Measurements from ENCODE around the gene CHCHD4. TPM values are rescaled to one million over a fixed set of nuclear protein-coding genes. Genes with fewer than 3 reads are reported as not detected.

Gene CHCHD4
- total RNA-seq, 4 donors from 2014 or later, result 14.5 to 32.9 (median 25.7) TPM

DNA sequence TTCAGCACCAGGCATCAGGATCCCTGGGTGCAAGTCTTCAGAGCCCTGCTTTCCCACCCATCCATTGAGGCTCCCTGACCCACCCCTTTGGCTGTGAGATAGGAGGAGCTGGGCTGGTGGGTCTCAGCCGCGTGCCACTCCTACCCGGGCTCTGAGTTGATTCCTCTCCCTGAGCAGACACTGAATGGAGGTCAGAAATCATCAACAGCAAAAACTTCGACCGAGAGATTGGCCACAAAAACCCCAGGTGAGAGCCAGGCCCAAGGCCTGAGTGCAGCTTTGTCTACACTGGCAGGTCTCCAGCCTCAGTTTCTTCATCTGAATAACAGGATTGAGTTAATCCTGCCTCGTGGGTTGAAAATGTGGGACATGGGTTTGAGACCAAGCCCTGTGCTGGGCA, 8.0 kb upstream of the CHCHD4 start:
- Histone ChIP-seq H3K4me1 (peaks cover 0 to 22% (median 6%) of the 10 kb centered on the region in 3 donors), H3K27me3 (no peaks in the 10 kb centered on the region), H3K36me3 (peaks cover 0 to 98% of the 10 kb centered on the region in 2 donors), H3K9me3 (no peaks in the 10 kb centered on the region), H3K27ac (peak overlapping the region in 1 of 4 donors; percentile 11), H3K4me3 (no peak overlapping the region)
- WGBS, 2 donors (ENCODE audit: low coverage in 1 of 2), result 95 to 100% methylated on average over 2 to 3 of the region's 6 CpGs
- TF ChIP-seq, protein P1, sequence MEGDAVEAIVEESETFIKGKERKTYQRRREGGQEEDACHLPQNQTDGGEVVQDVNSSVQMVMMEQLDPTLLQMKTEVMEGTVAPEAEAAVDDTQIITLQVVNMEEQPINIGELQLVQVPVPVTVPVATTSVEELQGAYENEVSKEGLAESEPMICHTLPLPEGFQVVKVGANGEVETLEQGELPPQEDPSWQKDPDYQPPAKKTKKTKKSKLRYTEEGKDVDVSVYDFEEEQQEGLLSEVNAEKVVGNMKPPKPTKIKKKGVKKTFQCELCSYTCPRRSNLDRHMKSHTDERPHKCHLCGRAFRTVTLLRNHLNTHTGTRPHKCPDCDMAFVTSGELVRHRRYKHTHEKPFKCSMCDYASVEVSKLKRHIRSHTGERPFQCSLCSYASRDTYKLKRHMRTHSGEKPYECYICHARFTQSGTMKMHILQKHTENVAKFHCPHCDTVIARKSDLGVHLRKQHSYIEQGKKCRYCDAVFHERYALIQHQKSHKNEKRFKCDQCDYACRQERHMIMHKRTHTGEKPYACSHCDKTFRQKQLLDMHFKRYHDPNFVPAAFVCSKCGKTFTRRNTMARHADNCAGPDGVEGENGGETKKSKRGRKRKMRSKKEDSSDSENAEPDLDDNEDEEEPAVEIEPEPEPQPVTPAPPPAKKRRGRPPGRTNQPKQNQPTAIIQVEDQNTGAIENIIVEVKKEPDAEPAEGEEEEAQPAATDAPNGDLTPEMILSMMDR (IDR thresholded peaks at IDR 0.05), result no peak
- no peak for TF ChIP-seq EP300 (IDR thresholded peaks at IDR 0.05)
- TF ChIP-seq POLR2A (IDR thresholded peaks at IDR 0.05), result no peak
- no peak for TF ChIP-seq POLR2AphosphoS5 (IDR thresholded peaks at IDR 0.05)
- no peak for ATAC-seq

DNA sequence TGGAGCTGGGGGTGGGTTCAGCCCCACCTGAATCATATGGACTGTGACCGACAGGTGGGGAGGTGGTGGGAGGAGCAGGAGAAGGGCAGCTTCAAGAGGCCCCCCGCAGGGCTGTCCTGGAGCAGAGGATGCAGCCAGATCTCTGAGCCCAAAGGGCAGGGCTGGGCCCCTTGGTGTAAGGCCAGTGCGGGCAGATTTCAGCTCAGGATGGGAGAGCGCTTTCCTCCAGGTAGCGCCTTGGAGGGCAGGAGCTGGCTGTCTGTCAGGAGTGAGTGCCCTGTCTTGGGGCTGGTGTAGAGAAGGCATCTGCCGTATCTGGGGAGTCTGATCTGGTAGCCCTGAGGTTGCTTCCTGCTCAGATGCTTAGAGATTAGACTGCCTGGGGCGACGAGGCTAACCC, 7.5 kb upstream of the CHCHD4 start:
- TF ChIP-seq, protein P1 (IDR thresholded peaks at IDR 0.05), result no peak
- TF ChIP-seq POLR2AphosphoS5 (IDR thresholded peaks at IDR 0.05) (no peak), POLR2A (IDR thresholded peaks at IDR 0.05) (no peak), EP300 (IDR thresholded peaks at IDR 0.05) (no peak)
- 80 to 100% methylated on average over 1 of the region's 8 CpGs for whole genome bisulfite sequencing, 2 donors (ENCODE audit: low coverage in 1 of 2)
- H3K4me3 ChIP-seq, result no peak overlapping the region
- H3K9me3 ChIP-seq, result no peaks in the 10 kb centered on the region
- no peak for ATAC-seq
- H3K36me3 ChIP-seq, result peaks cover 0 to 93% of the 10 kb centered on the region in 2 donors
- H3K27me3 ChIP-seq, result no peaks in the 10 kb centered on the region
- H3K27ac ChIP-seq, result no peak overlapping the region
- H3K4me1 ChIP-seq, result peaks cover 0 to 23% (median 4%) of the 10 kb centered on the region in 3 donors

DNA sequence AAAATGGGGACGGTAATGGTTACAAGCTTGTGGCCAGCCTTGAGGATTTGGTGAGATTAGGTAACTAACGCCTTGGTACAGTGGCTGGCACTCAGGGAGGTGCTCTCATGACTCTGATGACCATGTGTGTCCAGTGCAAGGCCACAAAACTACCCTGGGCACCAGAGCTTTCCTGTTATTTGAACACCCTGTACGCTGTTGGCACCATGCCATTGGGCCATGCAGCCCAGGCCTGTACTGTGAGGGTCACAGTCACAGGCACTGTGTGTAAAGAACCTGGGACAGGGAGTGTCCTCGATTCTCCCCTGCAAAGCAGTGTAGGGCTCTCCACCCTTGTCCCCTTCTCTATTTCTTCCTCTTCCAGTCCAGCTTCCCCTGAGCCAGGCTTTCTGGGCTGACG, 6.5 kb upstream of the CHCHD4 start:
- Histone ChIP-seq H3K4me1 (peaks cover 8 to 23% (median 12%) of the 10 kb centered on the region in 3 donors), H3K9me3 (no peaks in the 10 kb centered on the region), H3K36me3 (peaks cover 0 to 85% of the 10 kb centered on the region in 2 donors), H3K27ac (peak overlapping the region in 1 of 4 donors; percentile 8), H3K27me3 (no peaks in the 10 kb centered on the region), H3K4me3 (no peak overlapping the region)
- ATAC-seq, result no peak
- TF ChIP-seq POLR2A (IDR thresholded peaks at IDR 0.05) (no peak), EP300 (IDR thresholded peaks at IDR 0.05) (no peak), POLR2AphosphoS5 (IDR thresholded peaks at IDR 0.05) (no peak)
- TF ChIP-seq, protein P1 (IDR thresholded peaks at IDR 0.05), result no peak
- WGBS, 2 donors (ENCODE audit: low coverage in 1 of 2), result 70 to 86% methylated on average over 1 to 4 of the region's 5 CpGs

DNA sequence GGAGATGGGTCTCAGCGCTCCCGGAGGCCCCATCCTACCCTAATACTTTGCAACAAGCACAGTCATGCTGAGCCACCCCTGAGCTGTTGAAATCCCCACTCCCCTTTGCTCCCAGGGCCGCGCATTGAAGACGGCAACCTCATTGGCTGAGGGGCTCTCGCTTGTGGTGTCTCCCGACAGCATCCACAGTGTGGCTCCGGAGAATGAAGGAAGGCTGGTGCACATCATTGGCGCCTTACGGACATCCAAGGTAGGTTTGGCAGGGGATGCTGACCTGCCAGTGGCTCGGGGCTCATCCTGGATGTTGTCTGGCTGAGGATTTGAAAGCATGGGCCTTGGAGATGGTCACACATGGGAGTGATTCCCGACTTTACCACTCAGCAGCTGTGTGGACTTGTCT, 6.0 kb upstream of the CHCHD4 start:
- no peaks in the 10 kb centered on the region for H3K9me3 ChIP-seq
- TF ChIP-seq EP300 (IDR thresholded peaks at IDR 0.05) (no peak), POLR2AphosphoS5 (IDR thresholded peaks at IDR 0.05) (no peak), POLR2A (IDR thresholded peaks at IDR 0.05) (no peak)
- TF ChIP-seq, protein P1 (IDR thresholded peaks at IDR 0.05), result no peak
- peak overlapping the region in 1 of 4 donors; percentile 8 for H3K27ac ChIP-seq
- no peak overlapping the region for H3K4me3 ChIP-seq
- no peaks in the 10 kb centered on the region for H3K27me3 ChIP-seq
- peaks cover 8 to 28% (median 14%) of the 10 kb centered on the region in 3 donors for H3K4me1 ChIP-seq
- peaks cover 0 to 80% of the 10 kb centered on the region in 2 donors for H3K36me3 ChIP-seq
- WGBS, 2 donors (ENCODE audit: low coverage in 1 of 2), result 90 to 92% methylated on average over 2 to 12 of the region's 12 CpGs
- no peak for ATAC-seq

DNA sequence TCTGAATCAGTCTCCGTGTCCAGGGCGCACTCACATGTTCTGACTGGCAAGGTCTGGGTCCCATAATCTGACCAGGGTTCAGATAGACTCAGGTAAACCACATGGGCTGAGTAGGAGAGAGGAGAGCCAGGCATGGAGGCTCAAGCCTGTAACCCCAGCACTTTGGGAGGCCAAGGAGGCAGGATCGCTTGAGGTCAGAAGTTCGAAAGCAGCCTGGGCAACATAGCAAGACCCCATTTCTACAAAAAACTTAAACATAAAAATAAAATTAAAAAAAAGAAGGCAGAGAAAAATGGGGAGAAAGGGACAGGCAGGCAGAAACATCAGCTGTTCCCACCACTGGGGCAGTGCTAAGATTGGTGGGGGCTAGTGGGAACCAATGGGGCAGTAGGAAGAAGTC, 5.6 kb upstream of the CHCHD4 start:
- H3K4me1 ChIP-seq, result peaks cover 8 to 29% (median 14%) of the 10 kb centered on the region in 3 donors
- H3K27me3 ChIP-seq, result no peaks in the 10 kb centered on the region
- no peak overlapping the region for H3K4me3 ChIP-seq
- no peak for TF ChIP-seq POLR2A (IDR thresholded peaks at IDR 0.05)
- TF ChIP-seq, protein P1 (IDR thresholded peaks at IDR 0.05), result no peak
- no peak for TF ChIP-seq EP300 (IDR thresholded peaks at IDR 0.05)
- no peak for TF ChIP-seq POLR2AphosphoS5 (IDR thresholded peaks at IDR 0.05)
- WGBS, 2 donors (ENCODE audit: low coverage in 1 of 2), result 100% methylated on average over 1 of the region's 4 CpGs; no CpG with 5 or more reads in 1 of the 2 donors
- H3K27ac ChIP-seq, result peak overlapping the region in 1 of 4 donors; percentile 99
- H3K9me3 ChIP-seq, result no peaks in the 10 kb centered on the region
- peaks cover 0 to 76% of the 10 kb centered on the region in 2 donors for H3K36me3 ChIP-seq
- no peak for ATAC-seq
